GM19397 (cell line): ENCODE results near the gene REEP3.
A peak's percentile ranks its signal among the peaks of the same experiment; 100 is the strongest.

ENCODE experiments used
- ATAC-seq: cut with Tn5 transposase; IDR thresholded peaks from one replicate; pipeline ENCODE4 v1.9.1; 2021; ENCODE audit warnings: mild to moderate bottlenecking, moderate library complexity; ENCODE audit not compliant: unreplicated experiment

The REEP3 gene

DNA sequence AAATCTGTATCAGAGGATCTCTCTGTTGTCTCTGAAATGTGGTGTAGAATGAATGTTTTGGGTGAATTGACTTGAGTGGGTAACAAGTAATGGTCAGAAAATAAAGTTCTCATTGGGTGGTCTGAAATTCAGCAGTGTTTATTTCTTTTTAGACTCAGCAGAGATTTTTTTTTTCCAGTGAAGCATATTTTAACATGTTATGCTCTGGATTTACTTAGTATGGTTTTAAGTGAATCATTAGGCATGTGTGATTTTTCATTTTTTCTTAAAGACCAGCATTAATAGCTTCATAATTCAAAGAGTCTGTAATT is 63.5 kb downstream of the REEP3 start:
- no peak for ATAC-seq

DNA sequence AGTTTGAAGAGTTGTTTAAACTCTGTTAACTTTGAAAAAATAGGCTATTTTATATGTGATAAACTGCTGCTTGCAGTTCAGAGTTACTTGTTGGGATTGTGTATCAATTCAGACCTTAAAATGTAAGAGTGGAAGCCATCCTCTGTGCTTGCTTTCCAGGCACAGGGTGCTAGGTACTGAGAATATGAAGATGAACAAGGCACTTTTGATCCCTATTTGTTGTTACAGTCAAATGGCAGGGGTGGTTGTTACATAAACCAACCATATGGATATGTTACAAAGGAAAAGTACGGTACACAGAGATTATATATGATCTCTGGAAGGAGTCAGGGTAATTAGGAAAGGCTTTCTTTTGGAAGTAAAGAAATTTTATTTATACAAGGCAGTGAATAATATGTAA is 63.8 kb downstream of the REEP3 start:
- ATAC-seq: no peak

DNA sequence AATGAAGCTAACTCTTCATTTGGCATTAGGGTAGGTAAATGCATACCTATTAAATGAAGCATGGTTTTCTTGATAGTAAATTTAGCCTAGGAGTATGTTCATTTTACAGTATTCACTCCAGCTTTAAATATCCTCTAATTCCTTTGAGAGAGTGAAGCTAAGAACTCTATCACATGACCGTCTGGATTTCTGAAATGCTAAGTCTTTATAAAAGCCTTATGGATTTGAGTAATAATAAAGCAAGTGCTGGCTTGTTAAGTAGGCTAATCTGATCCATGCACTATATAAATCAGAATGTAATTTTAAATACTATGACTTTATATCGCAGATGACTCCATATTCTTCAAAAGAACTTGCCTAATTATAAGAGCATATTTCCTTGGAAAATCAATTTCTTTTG is 64.8 kb downstream of the REEP3 start:
- no peak for ATAC-seq

DNA sequence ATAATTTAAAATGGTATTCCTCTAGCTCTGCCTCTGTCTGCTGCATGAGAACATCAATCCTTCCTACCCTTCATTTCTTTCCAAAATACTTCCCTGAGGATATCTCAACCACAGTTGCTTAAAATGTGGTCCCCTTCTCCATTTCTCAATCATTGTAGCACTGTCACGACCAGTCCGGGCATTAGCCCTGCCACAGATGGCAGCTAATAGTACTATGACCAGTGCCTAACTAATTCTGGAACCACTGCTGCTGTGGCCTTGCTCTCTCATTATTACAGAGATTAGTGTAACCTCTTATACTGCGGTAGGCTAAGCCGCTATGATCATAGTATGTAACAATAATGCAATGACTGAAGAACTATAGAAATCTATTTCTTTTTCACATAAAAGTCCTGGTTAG is 66.0 kb downstream of the REEP3 start:
- ATAC-seq: no peak

DNA sequence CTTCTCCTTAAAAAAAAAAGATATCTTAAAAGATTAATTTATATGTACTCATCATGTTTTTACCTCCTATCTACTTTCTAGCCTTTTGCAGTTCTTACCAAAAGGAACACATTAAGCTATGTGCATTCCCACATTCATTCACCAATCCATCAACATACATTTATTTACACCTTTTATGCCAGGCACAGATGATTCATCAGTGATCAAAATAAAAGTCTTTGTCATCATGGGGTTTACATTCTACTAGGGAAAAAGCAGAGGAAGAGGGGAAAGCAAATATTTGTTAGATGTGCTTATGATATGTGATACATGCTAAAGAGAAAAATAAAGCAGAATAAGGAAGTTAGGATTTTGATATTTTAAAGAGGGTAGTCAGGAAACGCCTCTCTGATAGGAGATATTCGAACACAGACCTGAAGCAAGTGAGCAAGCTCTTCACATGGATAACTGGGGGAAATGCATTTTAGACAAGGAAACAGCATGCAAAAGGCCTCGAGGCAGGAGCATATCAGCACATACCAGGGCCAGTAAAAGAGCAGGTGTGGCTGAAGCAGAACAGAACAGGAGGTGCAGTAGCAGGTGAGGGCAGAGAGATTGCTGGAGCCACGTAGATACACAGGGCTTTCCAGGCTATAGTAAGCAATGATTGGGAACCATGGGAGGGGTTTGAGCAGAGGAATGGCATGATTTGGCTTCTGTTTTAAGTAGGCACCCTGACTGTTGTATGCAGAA is 67.4 kb downstream of the REEP3 start:
- no peak for ATAC-seq

DNA sequence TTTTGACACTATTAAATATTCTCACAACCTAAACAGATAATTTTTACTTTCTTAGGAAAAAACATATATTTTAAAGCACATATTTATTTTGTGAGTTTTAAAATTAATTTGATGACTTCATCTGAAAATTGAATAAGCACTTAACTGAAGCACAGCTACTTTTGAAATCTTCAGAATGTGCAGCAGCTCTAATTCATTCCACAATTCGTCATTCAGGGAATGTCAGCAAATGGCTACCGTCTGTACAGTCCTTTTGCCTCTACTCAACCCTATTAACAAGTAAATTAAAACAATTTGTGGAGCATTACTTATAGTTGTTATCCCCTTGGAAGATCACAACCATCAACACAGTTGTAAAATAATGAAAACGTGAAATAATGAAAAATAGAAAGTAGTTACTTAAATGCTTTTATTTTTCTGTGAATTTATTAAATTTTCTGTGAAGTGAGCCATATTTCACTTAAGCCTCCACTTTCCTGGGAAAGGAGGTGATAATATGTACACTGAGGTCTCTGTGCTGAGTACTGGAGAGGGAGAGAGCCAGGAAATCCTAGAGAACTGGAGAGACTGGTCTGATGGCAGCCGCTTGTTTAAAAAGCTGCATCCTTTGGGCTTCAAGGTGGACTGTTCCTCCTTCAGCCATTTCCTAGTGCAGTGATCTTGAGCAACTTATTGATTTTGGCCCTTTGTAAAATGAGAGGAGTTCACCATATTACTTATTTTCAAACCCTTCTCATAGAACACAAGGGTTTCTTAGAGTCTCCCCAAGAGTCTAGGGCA is 70.6 kb downstream of the REEP3 start:
- ATAC-seq: no peak

DNA sequence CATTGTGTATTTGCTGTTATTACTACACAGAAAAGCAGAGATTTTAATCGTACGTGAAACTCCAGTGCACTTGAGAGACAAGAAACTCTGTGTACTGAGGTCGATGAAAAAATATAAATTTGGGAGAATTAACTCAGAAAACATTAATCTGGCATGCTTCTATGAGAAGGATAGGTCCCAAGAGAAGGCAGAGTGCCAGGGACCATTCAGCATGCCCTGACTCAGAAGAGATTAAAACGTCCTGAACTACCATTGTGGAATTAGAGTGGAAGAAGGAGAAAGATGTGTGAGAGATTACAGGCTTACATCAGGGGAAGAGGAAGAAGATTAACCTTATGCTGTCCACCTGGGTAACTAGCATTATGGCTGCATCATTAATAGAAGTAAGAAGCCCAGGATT is 72.4 kb downstream of the REEP3 start:
- ATAC-seq: no peak

DNA sequence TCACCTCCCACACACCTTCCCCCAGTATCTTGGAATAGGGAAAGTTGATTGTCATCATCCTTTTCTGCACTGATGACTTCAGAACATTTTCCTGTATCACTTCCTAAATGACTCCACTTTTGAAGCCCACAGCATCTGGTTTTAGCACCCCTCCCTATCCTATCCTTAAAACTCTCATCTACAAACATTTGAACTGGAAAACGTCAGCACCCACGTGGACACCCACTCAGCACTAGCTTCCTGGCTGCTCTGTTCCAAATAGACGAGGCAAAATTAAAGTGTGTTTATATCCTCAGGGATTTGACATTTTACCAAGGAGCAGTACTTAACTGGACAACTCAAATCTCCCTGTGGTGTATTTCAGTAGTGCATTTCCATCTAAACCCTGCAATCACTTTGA is 73.9 kb downstream of the REEP3 start:
- ATAC-seq: no peak

DNA sequence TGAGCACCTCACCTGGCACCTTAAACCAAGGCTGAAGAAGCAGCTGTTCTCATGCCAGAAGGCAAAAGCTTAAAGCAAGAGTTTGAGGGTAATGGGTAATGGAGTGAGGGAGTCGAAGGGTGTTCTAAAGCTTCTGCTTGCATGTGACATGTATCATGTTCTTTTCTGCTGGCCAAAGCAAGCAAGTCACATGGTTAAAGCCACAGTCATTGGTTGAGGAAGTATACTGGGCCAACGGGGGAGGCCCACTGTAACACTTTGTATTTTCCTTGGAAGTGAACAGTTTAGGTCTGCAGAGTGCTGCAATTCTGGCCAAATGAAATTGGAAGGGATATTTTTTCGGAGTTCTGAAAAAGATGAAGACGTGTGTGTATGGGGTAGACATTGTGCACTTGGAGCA is 75.7 kb downstream of the REEP3 start:
- no peak for ATAC-seq

DNA sequence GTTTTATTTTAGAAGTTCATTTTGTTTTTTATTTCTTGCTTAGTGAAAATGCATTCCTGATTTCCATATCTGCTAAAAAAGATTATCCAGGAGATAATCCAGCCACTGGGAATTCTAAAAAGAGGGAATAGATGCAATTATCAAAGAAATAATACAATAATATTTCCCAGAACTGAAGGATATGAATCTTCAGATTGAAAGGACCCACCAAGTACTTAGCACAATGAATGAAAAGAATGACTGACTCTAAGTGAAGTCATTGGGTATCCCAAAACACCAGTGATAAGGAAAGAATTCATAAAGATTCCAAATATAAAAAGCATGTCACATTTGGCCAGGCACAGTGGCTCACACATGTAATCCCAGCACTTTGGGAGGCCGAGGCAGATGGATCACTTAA is 79.3 kb downstream of the REEP3 start:
- ATAC-seq: no peak

DNA sequence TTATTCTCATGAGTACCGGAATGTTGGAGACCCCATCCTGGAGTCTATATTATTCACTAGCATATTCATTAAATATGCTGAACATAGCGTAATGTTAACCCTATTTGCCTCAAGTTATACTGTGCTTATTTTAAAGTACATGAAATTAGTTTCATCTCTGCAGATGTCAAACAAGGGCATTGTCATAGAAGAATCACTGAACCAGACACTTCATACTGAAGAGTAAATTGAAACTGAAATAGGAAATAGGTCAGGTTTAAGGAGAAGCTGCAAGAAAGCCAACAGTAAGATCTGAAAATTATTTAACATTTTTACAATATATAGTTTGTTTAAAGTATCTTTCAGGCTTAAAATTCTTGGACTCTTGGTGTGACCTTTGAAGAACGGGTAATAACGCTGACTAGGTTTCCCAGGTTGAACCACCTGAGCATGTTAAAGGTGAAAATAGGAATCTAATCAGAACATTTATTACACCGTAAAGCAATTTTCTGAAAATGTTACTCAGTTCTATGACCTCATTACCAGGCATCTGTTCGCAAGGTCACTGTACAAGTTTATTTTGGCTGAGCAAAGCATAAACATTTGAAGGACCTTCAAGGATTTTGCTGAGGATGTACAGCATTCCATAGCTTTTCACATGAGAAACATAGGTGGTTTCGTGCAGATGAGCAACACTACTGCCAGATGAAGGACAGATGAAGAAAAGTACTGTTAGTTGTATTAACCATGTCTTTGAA is 82.7 kb downstream of the REEP3 start:
- ATAC-seq: peak; percentile 61

DNA sequence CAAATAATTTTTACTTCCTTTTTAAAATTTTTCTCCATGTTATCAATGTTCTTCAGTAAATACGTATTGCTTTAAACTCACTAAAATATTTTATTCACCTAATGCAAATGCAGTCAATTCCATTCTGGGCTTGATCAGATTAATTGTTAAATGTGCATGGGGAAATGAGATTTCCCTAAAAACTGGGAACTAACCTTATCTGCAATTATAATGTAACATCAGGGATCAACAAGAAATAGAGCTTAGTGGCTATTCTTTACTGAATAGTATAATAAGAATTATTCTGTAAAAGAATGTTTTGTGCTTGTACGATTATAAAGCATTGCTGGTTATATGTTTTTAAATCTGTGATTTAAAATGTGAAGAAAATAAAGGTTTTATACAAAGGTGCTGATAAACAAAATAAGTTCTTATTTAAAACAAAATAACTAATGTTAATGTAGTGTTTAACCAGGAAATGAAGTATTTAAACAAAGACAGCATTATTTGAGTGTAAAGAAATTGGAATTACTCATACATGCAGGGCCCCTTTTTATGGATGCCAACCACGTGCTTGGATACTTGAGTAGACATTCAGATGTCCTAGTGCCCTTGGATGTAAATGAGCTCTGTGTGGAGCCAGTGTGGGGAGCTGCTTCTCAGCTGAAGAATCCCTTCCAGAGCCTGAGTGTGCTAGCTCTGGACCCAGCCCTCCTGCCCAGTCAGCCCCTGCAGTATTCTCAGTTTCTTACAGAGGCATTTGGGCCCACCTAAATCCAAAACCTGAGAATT is 84.2 kb downstream of the REEP3 start:
- no peak for ATAC-seq

DNA sequence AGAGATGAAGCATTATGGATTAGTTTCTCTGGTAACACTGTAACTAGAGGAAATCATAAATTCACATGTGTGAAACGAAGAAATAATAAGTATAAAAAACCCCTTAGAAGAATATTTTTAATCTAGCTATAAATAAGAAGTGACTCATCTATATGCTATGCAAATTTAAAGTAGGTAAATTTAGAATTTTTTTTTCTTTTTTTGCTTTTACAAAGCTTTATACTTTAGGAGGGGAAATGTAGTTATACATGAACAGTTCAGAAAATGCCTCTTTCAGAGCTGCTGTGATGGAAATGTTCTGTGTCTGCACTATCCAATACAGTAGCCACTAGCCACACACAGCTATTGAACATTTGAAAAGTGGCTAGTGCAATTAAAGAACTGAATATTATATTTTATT is 87.3 kb downstream of the REEP3 start:
- ATAC-seq: no peak

DNA sequence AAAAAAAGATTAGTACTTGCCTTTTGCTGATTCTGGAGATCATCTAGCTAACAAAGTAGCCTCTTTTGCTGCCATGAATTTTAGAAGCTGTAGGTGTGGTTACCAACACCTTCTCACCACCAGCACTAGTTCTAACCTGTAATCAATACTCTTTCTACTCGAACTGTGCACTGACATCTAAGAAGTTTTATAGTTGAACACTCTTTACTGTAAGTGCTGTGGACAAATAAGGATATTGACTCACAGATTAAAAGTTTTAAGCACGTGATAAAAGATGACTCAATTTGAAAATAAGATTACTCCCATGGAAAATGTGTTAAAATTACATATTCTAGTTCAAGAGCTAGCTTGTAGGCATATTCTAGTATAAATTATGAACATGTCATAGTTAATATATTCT is 89.9 kb downstream of the REEP3 start:
- no peak for ATAC-seq

DNA sequence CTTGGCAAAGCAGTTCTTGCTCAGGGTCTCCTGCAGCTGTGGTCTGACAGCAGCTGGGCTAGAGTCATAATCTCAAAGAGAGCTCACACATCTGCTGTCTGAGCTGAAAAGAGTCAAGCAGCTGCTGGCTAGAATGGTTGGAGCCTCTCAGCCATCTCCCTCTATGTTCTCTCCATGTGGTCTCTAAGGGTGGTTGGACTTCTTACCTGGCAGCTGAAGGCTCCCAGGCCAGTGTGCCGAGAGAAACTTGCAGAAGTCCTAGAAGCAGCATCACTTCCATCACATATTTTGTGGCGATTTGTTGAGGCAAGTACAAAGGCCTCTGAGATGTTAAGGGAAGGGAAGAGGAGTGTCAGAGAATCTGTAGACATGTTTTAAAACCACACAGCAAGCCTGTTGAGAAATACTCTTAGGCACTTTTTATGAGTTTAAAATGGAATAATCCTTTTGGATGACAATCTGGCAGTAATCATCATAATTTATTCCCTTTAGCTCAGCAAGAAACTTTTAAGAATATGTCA is 93.2 kb downstream of the REEP3 start:
- no peak for ATAC-seq

DNA sequence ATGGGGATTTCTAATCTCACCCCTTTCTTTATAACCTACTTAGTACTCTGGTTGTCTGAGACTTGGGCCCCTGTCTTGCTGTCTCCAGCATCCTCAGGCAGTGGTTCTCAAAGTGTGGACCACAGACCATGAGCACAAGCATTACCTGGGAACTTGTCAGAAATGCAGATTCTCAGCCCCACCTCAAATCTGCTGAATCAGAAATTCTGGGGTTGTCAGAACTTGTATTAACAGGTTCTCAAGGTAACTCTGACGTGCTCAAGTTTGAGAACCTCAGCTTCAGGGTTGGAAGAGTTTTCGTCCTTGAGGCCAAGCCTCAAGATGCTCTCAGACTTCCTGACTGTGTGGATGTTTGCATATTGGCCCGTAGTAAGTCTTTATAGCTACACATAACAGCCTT is 97.4 kb downstream of the REEP3 start:
- ATAC-seq: no peak

DNA sequence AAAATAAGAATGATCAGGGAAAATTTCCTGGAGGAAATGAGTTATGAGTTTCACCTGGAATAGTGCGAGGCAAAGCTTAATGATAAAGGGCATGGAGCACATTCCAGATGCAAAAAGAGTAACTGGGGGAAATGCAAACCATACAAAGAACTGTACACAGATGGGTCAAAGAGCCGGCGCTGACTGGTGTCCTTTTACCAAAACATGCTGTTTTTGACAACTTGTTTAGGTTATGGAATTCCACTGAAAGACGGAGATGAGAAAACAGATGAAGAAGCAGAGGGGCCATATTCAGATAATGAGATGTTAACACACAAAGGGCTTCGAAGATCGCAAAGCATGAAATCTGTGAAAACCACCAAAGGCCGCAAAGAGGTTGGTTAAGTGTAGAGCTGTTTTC is 98.2 kb downstream of the REEP3 start:
- no peak for ATAC-seq

DNA sequence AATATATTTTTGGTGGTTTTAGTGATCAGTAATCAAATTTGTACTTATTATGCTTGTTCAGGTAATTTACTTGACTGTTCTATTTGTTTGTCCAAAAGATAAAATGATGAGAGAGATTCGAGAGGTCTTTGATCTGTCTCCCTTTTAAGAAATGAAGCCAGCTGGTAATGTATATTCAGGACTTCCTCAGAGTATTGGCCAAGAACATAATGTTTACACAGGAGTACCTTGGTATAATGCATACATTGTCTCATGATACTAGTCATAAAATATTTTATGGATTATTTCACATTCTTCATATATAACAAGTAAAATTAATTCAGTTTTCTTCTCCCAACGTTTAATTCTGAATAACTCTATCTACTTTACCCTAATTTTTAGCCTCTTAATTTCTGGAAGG is 100.9 kb downstream of the REEP3 start:
- no peak for ATAC-seq

DNA sequence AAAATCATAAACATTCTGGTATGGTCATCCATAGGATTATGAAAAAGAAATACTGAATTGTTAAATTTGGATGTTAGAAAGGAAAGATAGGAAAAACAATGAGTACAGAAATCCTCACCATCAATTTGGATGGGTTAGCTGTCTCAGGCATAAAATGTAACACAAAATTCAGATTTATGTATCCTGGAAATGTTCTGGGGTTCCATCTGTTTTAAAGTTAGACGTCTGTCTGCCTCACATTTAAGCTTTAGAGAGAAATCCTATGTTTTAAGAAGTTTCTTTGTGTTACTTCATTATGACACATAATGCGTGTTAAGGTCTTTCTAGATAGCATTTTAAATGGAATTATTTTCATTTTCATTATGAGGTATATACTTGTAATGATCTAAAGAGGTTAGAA is 103.5 kb downstream of the REEP3 start:
- ATAC-seq: no peak

DNA sequence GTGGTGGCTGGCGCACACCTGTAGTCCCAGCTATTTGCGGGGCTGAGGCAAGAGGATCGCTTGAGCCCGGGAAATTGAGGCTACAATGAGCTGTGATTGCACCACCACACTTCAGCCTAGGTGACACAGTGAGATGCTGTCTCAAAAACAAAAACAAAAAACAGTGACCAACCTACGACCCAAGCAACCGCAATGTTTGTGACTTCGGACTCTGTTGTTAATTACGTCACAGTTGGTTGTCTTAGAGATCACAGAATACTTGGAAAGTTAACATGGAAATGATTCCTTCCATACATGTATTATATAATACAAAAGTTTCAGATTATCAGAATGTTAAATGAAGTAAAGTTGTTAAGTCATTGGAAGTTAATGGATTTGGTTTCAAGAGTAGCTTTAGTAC is 106.2 kb downstream of the REEP3 start:
- ATAC-seq: no peak

DNA sequence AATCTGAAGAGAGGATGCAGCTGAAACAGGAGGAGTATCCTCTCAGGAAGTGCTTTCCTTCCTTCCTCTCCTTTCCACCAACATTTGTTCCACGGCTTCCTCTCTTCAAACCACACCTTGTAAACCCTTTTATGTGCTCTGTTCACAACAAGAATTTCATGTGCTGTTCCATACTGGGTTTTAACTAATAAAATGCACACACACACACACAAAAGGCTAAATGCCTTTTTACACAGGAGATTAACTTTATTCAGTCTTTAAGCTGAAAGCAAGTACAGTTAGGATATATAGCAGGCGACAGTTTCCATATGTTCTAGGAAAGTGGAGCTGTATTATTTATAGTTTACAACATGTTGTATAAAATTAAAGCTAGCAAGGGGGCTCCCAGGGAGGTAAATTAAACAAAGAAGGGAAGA is 106.7 kb downstream of the REEP3 start:
- no peak for ATAC-seq
